HepG2 (cell line): Measurements from ENCODE around the gene SERINC2.
A peak's percentile ranks its signal among the peaks of the same experiment; 100 is the strongest.

Experiments
- DMAP1 ChIP-seq: IDR thresholded peaks from 2 replicates; pipeline ENCODE4 v1.6.1; 2016
- FOXJ3 ChIP-seq: sonication (generic); formaldehyde crosslinking; IDR thresholded peaks from 2 replicates; pipeline ENCODE4 v1.4.0; 2020; ENCODE audit warnings: missing genetic modification reagents, mild to moderate bottlenecking, borderline replicate concordance
- HDAC2 ChIP-seq: sonication (generic); formaldehyde crosslinking; IDR thresholded peaks from 2 replicates; pipeline ENCODE4 v1.4.0; 2020; ENCODE audit warnings: missing genetic modification reagents
- MXI1 ChIP-seq: IDR thresholded peaks from 3 replicates; pipeline ENCODE4 v1.6.1; 2012; ENCODE audit warnings: low read depth, low read length, inconsistent platforms, borderline replicate concordance
- MZF1 ChIP-seq: sonication (generic); formaldehyde crosslinking; IDR thresholded peaks from 2 replicates; pipeline ENCODE4 v1.8.1; 2023; ENCODE audit warnings: mild to moderate bottlenecking, missing genetic modification reagents, borderline replicate concordance
- NCOA2 ChIP-seq: sonication (generic); formaldehyde crosslinking; IDR thresholded peaks from 2 replicates; pipeline ENCODE4 v1.8.0; 2022; ENCODE audit warnings: inconsistent platforms
- TEAD3 ChIP-seq: optimal IDR thresholded peaks from 2 replicates; pipeline ENCODE3; 2016; ENCODE audit warnings: borderline replicate concordance
- ZC3H13 ChIP-seq: sonication (generic); formaldehyde crosslinking; IDR thresholded peaks from 2 replicates; pipeline ENCODE4 v1.8.1; 2023; ENCODE audit warnings: mild to moderate bottlenecking, missing genetic modification reagents, moderate library complexity
- ZMYM2 ChIP-seq: sonication (generic); formaldehyde crosslinking; IDR thresholded peaks from 2 replicates; pipeline ENCODE4 v1.8.0; 2022; ENCODE audit warnings: mild to moderate bottlenecking, missing genetic modification reagents
- TF ChIP-seq, protein P1 (sequence below): fragments of 450-650 bp; IDR thresholded peaks from 2 replicates; pipeline ENCODE4 v1.6.1; 2017; ENCODE audit warnings: mild to moderate bottlenecking
- TF ChIP-seq, protein P2 (sequence below): sonication (generic); formaldehyde crosslinking; IDR thresholded peaks from 2 replicates; pipeline ENCODE4 v1.5.0; 2020; ENCODE audit warnings: mild to moderate bottlenecking, missing genetic modification reagents, moderate library complexity
- TF ChIP-seq, protein P3 (sequence below): sonication (generic); formaldehyde crosslinking; conservative IDR thresholded peaks from 2 replicates; pipeline ENCODE4 v1.4.0; 2020; ENCODE audit warnings: missing genetic modification reagents

DNA sequence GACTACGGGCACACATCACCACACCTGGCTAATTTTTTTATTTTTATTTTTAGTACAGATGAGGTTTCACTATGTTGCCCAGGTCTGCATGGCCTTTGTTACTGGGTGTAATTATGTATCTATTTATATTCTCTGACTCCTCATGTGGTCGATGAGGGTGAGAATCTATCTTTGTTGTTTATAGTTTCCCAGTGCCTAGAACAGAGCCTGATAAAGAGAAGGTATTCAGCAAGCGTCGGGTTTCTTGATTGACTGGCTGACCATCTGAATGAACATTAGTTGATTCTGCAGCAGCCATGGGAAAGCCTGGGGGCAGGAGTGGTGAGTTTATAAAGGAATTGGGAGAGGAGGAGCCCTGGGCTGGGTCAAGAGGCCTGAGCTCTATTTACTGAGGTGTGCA lies 28.5 kb downstream of the SERINC2 start:
- TF ChIP-seq, protein P1, sequence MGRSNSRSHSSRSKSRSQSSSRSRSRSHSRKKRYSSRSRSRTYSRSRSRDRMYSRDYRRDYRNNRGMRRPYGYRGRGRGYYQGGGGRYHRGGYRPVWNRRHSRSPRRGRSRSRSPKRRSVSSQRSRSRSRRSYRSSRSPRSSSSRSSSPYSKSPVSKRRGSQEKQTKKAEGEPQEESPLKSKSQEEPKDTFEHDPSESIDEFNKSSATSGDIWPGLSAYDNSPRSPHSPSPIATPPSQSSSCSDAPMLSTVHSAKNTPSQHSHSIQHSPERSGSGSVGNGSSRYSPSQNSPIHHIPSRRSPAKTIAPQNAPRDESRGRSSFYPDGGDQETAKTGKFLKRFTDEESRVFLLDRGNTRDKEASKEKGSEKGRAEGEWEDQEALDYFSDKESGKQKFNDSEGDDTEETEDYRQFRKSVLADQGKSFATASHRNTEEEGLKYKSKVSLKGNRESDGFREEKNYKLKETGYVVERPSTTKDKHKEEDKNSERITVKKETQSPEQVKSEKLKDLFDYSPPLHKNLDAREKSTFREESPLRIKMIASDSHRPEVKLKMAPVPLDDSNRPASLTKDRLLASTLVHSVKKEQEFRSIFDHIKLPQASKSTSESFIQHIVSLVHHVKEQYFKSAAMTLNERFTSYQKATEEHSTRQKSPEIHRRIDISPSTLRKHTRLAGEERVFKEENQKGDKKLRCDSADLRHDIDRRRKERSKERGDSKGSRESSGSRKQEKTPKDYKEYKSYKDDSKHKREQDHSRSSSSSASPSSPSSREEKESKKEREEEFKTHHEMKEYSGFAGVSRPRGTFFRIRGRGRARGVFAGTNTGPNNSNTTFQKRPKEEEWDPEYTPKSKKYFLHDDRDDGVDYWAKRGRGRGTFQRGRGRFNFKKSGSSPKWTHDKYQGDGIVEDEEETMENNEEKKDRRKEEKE: no peak
- TF ChIP-seq MZF1 (no peak), MXI1 (no peak), ZMYM2 (CRISPR knock-in tag) (no peak), FOXJ3 (CRISPR knock-in tag) (0 out of 2 replicates have a peak, but pooled peaks have one; percentile 27), ZC3H13 (no peak), DMAP1 (CRISPR knock-in tag) (no peak), TEAD3 (CRISPR knock-in tag) (no peak), HDAC2 (no peak), NCOA2 (CRISPR knock-in tag) (no peak)
- TF ChIP-seq, protein P2, sequence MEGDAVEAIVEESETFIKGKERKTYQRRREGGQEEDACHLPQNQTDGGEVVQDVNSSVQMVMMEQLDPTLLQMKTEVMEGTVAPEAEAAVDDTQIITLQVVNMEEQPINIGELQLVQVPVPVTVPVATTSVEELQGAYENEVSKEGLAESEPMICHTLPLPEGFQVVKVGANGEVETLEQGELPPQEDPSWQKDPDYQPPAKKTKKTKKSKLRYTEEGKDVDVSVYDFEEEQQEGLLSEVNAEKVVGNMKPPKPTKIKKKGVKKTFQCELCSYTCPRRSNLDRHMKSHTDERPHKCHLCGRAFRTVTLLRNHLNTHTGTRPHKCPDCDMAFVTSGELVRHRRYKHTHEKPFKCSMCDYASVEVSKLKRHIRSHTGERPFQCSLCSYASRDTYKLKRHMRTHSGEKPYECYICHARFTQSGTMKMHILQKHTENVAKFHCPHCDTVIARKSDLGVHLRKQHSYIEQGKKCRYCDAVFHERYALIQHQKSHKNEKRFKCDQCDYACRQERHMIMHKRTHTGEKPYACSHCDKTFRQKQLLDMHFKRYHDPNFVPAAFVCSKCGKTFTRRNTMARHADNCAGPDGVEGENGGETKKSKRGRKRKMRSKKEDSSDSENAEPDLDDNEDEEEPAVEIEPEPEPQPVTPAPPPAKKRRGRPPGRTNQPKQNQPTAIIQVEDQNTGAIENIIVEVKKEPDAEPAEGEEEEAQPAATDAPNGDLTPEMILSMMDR (CRISPR knock-in tag): no peak
- TF ChIP-seq, protein P3, sequence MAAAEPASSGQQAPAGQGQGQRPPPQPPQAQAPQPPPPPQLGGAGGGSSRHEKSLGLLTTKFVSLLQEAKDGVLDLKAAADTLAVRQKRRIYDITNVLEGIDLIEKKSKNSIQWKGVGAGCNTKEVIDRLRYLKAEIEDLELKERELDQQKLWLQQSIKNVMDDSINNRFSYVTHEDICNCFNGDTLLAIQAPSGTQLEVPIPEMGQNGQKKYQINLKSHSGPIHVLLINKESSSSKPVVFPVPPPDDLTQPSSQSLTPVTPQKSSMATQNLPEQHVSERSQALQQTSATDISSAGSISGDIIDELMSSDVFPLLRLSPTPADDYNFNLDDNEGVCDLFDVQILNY (CRISPR knock-in tag): no peak
